H9 (cell line): Measurements from ENCODE around the gene POP4. TPM values are rescaled to one million over a fixed set of nuclear protein-coding genes. Genes with fewer than 3 reads are reported as not detected.

Experiments
- DNase-seq: peaks from one replicate; pipeline ENCODE4 v3.0.0-alpha.2; 2017
- H2AFZ ChIP-seq: one replicate; pipeline ENCODE4 v1.6.1; 2013; ENCODE audit warnings: mild to moderate bottlenecking, low read length, control low read depth, moderate library complexity
- H2AK5ac ChIP-seq: 2 replicates; pipeline ENCODE4 v1.6.1; 2013; ENCODE audit warnings: low read length, control low read depth, mixed read lengths; ENCODE audit not compliant: insufficient read length
- H2BK120ac ChIP-seq: one replicate; pipeline ENCODE4 v1.6.1; 2013; ENCODE audit warnings: low read depth, mild to moderate bottlenecking, low read length, control low read depth, inconsistent platforms; ENCODE audit not compliant: poor library complexity, severe bottlenecking
- H2BK12ac ChIP-seq: 2 replicates; pipeline ENCODE4 v1.6.1; 2013; ENCODE audit warnings: low read length, control low read depth, mixed read lengths, low read depth; ENCODE audit not compliant: insufficient read length
- H2BK15ac ChIP-seq: 2 replicates; pipeline ENCODE4 v1.6.1; 2013; ENCODE audit warnings: low read depth, low read length, control low read depth
- H2BK20ac ChIP-seq: one replicate; pipeline ENCODE4 v1.6.1; 2013; ENCODE audit warnings: low read depth, mild to moderate bottlenecking, low read length, control low read depth, inconsistent platforms; ENCODE audit not compliant: poor library complexity, severe bottlenecking
- H2BK5ac ChIP-seq: 2 replicates; pipeline ENCODE4 v1.6.1; 2013; ENCODE audit warnings: low read length, control low read depth, mixed read lengths; ENCODE audit not compliant: insufficient read length
- H3K14ac ChIP-seq: 2 replicates; pipeline ENCODE4 v1.6.1; 2013; ENCODE audit warnings: low read length, control low read depth; ENCODE audit not compliant: insufficient read depth
- H3K18ac ChIP-seq: 2 replicates; pipeline ENCODE4 v1.6.1; 2013; ENCODE audit warnings: low read depth, mild to moderate bottlenecking, mixed read lengths, low read length, control low read depth; ENCODE audit not compliant: insufficient read length
- H3K23ac ChIP-seq: 2 replicates; pipeline ENCODE4 v1.6.1; 2013; ENCODE audit warnings: low read length, control low read depth, mixed read lengths, low read depth; ENCODE audit not compliant: insufficient read length
- H3K23me2 ChIP-seq: 2 replicates; pipeline ENCODE4 v1.6.1; 2013; ENCODE audit warnings: low read depth, mild to moderate bottlenecking, mixed read lengths, low read length, control low read depth; ENCODE audit not compliant: insufficient read length, poor library complexity, severe bottlenecking
- H3K27ac ChIP-seq: 2 replicates; pipeline ENCODE4 v1.5.1; 2013; ENCODE audit warnings: low read length, control low read depth, mixed read lengths, low read depth; ENCODE audit not compliant: insufficient read length
- H3K27me3 ChIP-seq: 2 replicates; pipeline ENCODE4 v1.6.1; 2013; ENCODE audit warnings: low read length, control low read depth, inconsistent platforms; ENCODE audit not compliant: insufficient read depth
- H3K4ac ChIP-seq: 2 replicates; pipeline ENCODE4 v1.6.1; 2013; ENCODE audit warnings: low read depth, mild to moderate bottlenecking, control low read depth, inconsistent platforms, low read length, moderate library complexity
- H3K4me1 ChIP-seq: 2 replicates; pipeline ENCODE4 v1.6.1; 2013; ENCODE audit warnings: low read length, control low read depth, inconsistent platforms; ENCODE audit not compliant: insufficient read depth
- H3K4me2 ChIP-seq: 2 replicates; pipeline ENCODE4 v1.6.1; 2013; ENCODE audit warnings: low read length, control low read depth, mixed read lengths; ENCODE audit not compliant: insufficient read length, insufficient read depth
- H3K56ac ChIP-seq: 2 replicates; pipeline ENCODE4 v1.6.1; 2013; ENCODE audit warnings: low read depth, mild to moderate bottlenecking, mixed read lengths, low read length, control low read depth; ENCODE audit not compliant: insufficient read length
- H3K79me1 ChIP-seq: 2 replicates; pipeline ENCODE4 v1.6.1; 2013; ENCODE audit warnings: low read depth, mild to moderate bottlenecking, moderate library complexity, low read length, control low read depth, inconsistent platforms; ENCODE audit not compliant: insufficient read depth, poor library complexity, severe bottlenecking
- H3K79me2 ChIP-seq: 2 replicates; pipeline ENCODE4 v1.6.1; 2013; ENCODE audit warnings: low read length, control low read depth, inconsistent platforms; ENCODE audit not compliant: insufficient read depth
- H3K9ac ChIP-seq: 2 replicates; pipeline ENCODE4 v1.6.1; 2013; ENCODE audit warnings: low read length, control low read depth, mixed read lengths; ENCODE audit not compliant: insufficient read length; ENCODE audit errors: extremely low read depth
- H3K9me3 ChIP-seq: one replicate; pipeline ENCODE4 v1.6.1; 2013; ENCODE audit warnings: low read depth, low read length, inconsistent platforms; ENCODE audit not compliant: control insufficient read depth
- H3T11ph ChIP-seq: one replicate; pipeline ENCODE4 v1.6.1; 2013; ENCODE audit warnings: mild to moderate bottlenecking, low read length, control low read depth, inconsistent platforms
- H4K20me1 ChIP-seq: one replicate; pipeline ENCODE4 v1.6.1; 2013; ENCODE audit not compliant: control insufficient read depth, insufficient read length, insufficient read depth
- H4K5ac ChIP-seq: 2 replicates; pipeline ENCODE4 v1.6.1; 2013; ENCODE audit warnings: low read depth, mild to moderate bottlenecking, mixed read lengths, low read length, control low read depth; ENCODE audit not compliant: insufficient read length
- H4K8ac ChIP-seq: replicated peaks from 2 replicates; pipeline ENCODE4 v1.6.1; 2013; ENCODE audit warnings: low read length, control low read depth, mixed read lengths, low read depth; ENCODE audit not compliant: insufficient read length
- H4K91ac ChIP-seq: 2 replicates; pipeline ENCODE4 v1.6.1; 2013; ENCODE audit warnings: low read depth, mild to moderate bottlenecking, moderate library complexity, mixed read lengths, low read length, control low read depth; ENCODE audit not compliant: insufficient read length
- H3K27ac Mint-ChIP-seq, 3 experiments: 2 replicates in 2 of 3; 3 replicates in 1 of 3; pipeline ENCODE4 v1.8.0; 2020 to 2021; ENCODE audit warnings: mixed read lengths in 3 of 3, mild to moderate bottlenecking in 1 of 3, moderate library complexity in 1 of 3
- H3K27me3 Mint-ChIP-seq: 2 replicates; pipeline ENCODE4 v1.8.0; 2021; ENCODE audit warnings: low read depth, mild to moderate bottlenecking, moderate library complexity, mixed read lengths
- H3K36me3 Mint-ChIP-seq, 3 experiments: 2 replicates in 2 of 3; 3 replicates in 1 of 3; pipeline ENCODE4 v1.8.0; 2020 to 2021; ENCODE audit warnings: low read depth in 3 of 3, mixed read lengths in 3 of 3; ENCODE audit not compliant: insufficient read depth in 1 of 3
- H3K4me1 Mint-ChIP-seq, 2 experiments: 2 replicates each; pipeline ENCODE4 v1.8.0; 2020; ENCODE audit warnings: mixed read lengths in 2 of 2
- H3K4me3 Mint-ChIP-seq, 2 experiments: 2 replicates in 1 of 2; 3 replicates in 1 of 2; pipeline ENCODE4 v1.8.0; 2020 to 2021; ENCODE audit warnings: mild to moderate bottlenecking in 2 of 2, mixed read lengths in 2 of 2, moderate library complexity in 1 of 2
- H3K9me3 Mint-ChIP-seq, 2 experiments: 2 replicates in 1 of 2; 3 replicates in 1 of 2; pipeline ENCODE4 v1.8.0; 2020; ENCODE audit warnings: mild to moderate bottlenecking in 2 of 2, mixed read lengths in 2 of 2, moderate library complexity in 1 of 2
- WGBS: extraction: QIAGEN DNeasy Blood & Tissue Kit; methylation state at CpG from one replicate; pipeline ENCODE4 v1.1.7; 2013; ENCODE audit warnings: missing lambda C conversion rate, low lambda C conversion rate, mixed read lengths; ENCODE audit not compliant: insufficient read length; ENCODE audit errors: extremely low coverage; 5-methylcytosine and 5-hydroxymethylcytosine counted together
- total RNA-seq: library from RNA; stranded (reverse); gene quantifications from 2 replicates; pipeline ENCODE4 v1.2.1, GENCODE V29; 2021
- TF ChIP-seq, protein P1 (sequence below): fragments of 200-600 bp; sonication (generic); conservative IDR thresholded peaks from 3 replicates; pipeline ENCODE4 v1.8.0; 2021; ENCODE audit warnings: antibody characterized with exemption, mild to moderate bottlenecking

Gene POP4
- total RNA-seq, 1 experiment from 2014 or later: 51.4 TPM

- Histone ChIP-seq H3K9ac (no peak overlapping the region), H3K27ac (no peak overlapping the region), H4K20me1 (no peaks in the 10 kb centered on the region), H3K79me1 (no peaks in the 10 kb centered on the region), H3K4me2 (no peak overlapping the region), H2BK20ac (no peak overlapping the region), H3T11ph (no peak overlapping the region), H4K8ac (no peak overlapping the region), H2AK5ac (no peak overlapping the region), H2AFZ (no peak overlapping the region), H4K91ac (no peak overlapping the region), H2BK15ac (no peak overlapping the region), H2BK120ac (no peak overlapping the region), H3K4ac (no peak overlapping the region), H2BK12ac (no peak overlapping the region), H2BK5ac (no peak overlapping the region), H3K14ac (no peak overlapping the region; the same call in 1 of the 2 replicates), H3K4me1 (no peaks in the 10 kb centered on the region; the same call in 1 of the 2 replicates), H3K23me2 (no peaks in the 10 kb centered on the region), H3K9me3 (peaks cover 6% of the 10 kb centered on the region), H3K79me2 (no peaks in the 10 kb centered on the region), H3K23ac (no peak overlapping the region), H3K56ac (no peak overlapping the region), H3K27me3 (no peaks in the 10 kb centered on the region), H4K5ac (no peak overlapping the region), H3K18ac (no peak overlapping the region)
- TF ChIP-seq, protein P1, sequence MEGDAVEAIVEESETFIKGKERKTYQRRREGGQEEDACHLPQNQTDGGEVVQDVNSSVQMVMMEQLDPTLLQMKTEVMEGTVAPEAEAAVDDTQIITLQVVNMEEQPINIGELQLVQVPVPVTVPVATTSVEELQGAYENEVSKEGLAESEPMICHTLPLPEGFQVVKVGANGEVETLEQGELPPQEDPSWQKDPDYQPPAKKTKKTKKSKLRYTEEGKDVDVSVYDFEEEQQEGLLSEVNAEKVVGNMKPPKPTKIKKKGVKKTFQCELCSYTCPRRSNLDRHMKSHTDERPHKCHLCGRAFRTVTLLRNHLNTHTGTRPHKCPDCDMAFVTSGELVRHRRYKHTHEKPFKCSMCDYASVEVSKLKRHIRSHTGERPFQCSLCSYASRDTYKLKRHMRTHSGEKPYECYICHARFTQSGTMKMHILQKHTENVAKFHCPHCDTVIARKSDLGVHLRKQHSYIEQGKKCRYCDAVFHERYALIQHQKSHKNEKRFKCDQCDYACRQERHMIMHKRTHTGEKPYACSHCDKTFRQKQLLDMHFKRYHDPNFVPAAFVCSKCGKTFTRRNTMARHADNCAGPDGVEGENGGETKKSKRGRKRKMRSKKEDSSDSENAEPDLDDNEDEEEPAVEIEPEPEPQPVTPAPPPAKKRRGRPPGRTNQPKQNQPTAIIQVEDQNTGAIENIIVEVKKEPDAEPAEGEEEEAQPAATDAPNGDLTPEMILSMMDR: no peak
- Mint-ChIP-seq H3K27me3 (peaks cover 29% of the 10 kb centered on the region), H3K9me3 (peaks cover 23 to 26% of the 10 kb centered on the region in 2 experiments), H3K4me3 (no peak overlapping the region), H3K4me1 (peaks cover 3 to 4% of the 10 kb centered on the region in 2 experiments; a peak in 3 of 4 replicates), H3K36me3 (peaks cover 2 to 4% (median 4%) of the 10 kb centered on the region in 3 experiments; a peak in 6 of 7 replicates), H3K27ac (no peak overlapping the region)
- WGBS: no CpG with 5 or more reads among the region's 9 CpGs
- DNase-seq: no peak
Measured at GRCh38 chr19:29561601-29562000, 44.5 kb upstream of the POP4 start.
